Liver (tissue), 9 donors: ENCODE results near the gene SYNC. TPM values are rescaled to one million over a fixed set of nuclear protein-coding genes. Genes with fewer than 3 reads are reported as not detected.

ENCODE experiments used
- DNase-seq: peaks from one replicate; pipeline ENCODE4 v3.0.0-alpha.2; 2017; ENCODE audit warnings: low spot score
- H3K27ac ChIP-seq, 2 donors: one replicate each; pipeline ENCODE4 v1.7.0; 2013; ENCODE audit warnings: inconsistent platforms in 2 of 2, low read length in 2 of 2, control low read depth in 1 of 2, low read depth in 1 of 2, mild to moderate bottlenecking in 1 of 2
- H3K27me3 ChIP-seq, 4 donors: one replicate each; pipeline versions ENCODE4 v1.6.1 to v1.7.0; 2013; ENCODE audit warnings: low read length in 3 of 4, inconsistent platforms in 1 of 4, mild to moderate bottlenecking in 1 of 4, moderate library complexity in 1 of 4; ENCODE audit not compliant: control insufficient read depth in 4 of 4, insufficient read depth in 4 of 4
- H3K36me3 ChIP-seq, 4 donors: one replicate each; pipeline versions ENCODE4 v1.6.1 to v1.7.0; 2013; ENCODE audit warnings: low read length in 3 of 4, mild to moderate bottlenecking in 3 of 4, low read depth in 1 of 4, moderate library complexity in 1 of 4; ENCODE audit not compliant: control insufficient read depth in 4 of 4, insufficient read depth in 3 of 4
- H3K4me1 ChIP-seq, 4 donors: one replicate each; pipeline versions ENCODE4 v1.6.1 to v1.7.0; 2013; ENCODE audit warnings: low read length in 3 of 4, mild to moderate bottlenecking in 3 of 4, moderate library complexity in 1 of 4; ENCODE audit not compliant: control insufficient read depth in 4 of 4, insufficient read depth in 4 of 4
- H3K4me3 ChIP-seq, 3 donors: one replicate each; pipeline versions ENCODE4 v1.6.1 to v1.7.0; 2013; ENCODE audit warnings: low read length in 3 of 3, control low read depth in 1 of 3, low read depth in 1 of 3, mild to moderate bottlenecking in 1 of 3
- H3K9ac ChIP-seq, 2 donors: one replicate each; pipeline ENCODE4 v1.7.0; 2013; ENCODE audit warnings: low read length in 2 of 2, mild to moderate bottlenecking in 2 of 2, moderate library complexity in 2 of 2, control low read depth in 1 of 2, low read depth in 1 of 2
- H3K9me3 ChIP-seq, 4 donors: one replicate each; pipeline versions ENCODE4 v1.6.1 to v1.7.0; 2013; ENCODE audit warnings: low read length in 3 of 4; ENCODE audit not compliant: control insufficient read depth in 4 of 4
- EGR1 ChIP-seq, 2 donors: IDR thresholded peaks; 2 replicates each; pipeline ENCODE4 v1.6.1; 2016 to 2018; ENCODE audit warnings: antibody characterized with exemption in 2 of 2, low read depth in 2 of 2
- FOXA1 ChIP-seq: IDR thresholded peaks from 2 replicates; pipeline ENCODE4 v1.6.1; 2016; ENCODE audit warnings: antibody characterized with exemption
- FOXA2 ChIP-seq: IDR thresholded peaks from 2 replicates; pipeline ENCODE4 v1.6.1; 2016; ENCODE audit warnings: antibody characterized with exemption
- HNF4A ChIP-seq, 2 donors: conservative IDR thresholded peaks; 2 replicates each; pipeline ENCODE4 v1.6.1; 2016; ENCODE audit warnings: antibody characterized with exemption in 2 of 2, mild to moderate bottlenecking in 2 of 2
- HNF4G ChIP-seq: IDR thresholded peaks from 2 replicates; pipeline ENCODE4 v1.6.1; 2016; ENCODE audit warnings: antibody characterized with exemption
- JUND ChIP-seq, 2 donors: IDR thresholded peaks; 2 replicates each; pipeline ENCODE4 v1.6.1; 2016; ENCODE audit warnings: antibody characterized with exemption in 2 of 2
- NR2F2 ChIP-seq: IDR thresholded peaks from 2 replicates; pipeline ENCODE4 v1.6.1; 2016; ENCODE audit warnings: antibody characterized with exemption
- RAD21 ChIP-seq, 2 donors: IDR thresholded peaks; 2 replicates each; pipeline ENCODE4 v1.6.1; 2016; ENCODE audit warnings: antibody characterized with exemption in 2 of 2, mild to moderate bottlenecking in 2 of 2
- RXRA ChIP-seq, 2 donors: IDR thresholded peaks; 2 replicates each; pipeline ENCODE4 v1.6.1; 2017 to 2018; ENCODE audit warnings: antibody characterized with exemption in 2 of 2, mild to moderate bottlenecking in 1 of 2
- SP1 ChIP-seq: IDR thresholded peaks from 2 replicates; pipeline ENCODE4 v1.6.1; 2018; ENCODE audit warnings: antibody characterized with exemption, mild to moderate bottlenecking
- TAF1 ChIP-seq: conservative IDR thresholded peaks from 2 replicates; pipeline ENCODE4 v1.6.1; 2016; ENCODE audit warnings: antibody characterized with exemption, mild to moderate bottlenecking
- WGBS: extraction: QIAGEN DNeasy Blood & Tissue Kit; methylation state at CpG from one replicate; pipeline ENCODE4 v1.1.7; 2013; 5-methylcytosine and 5-hydroxymethylcytosine counted together
- polyA plus RNA-seq, 2 donors: library from polyadenylated mRNA; stranded (reverse) in 1 of 2; unstranded in 1 of 2; fragments of 200-250 nt in 1 of 2; fragments of >200 nt in 1 of 2; fragmentation: Nextera tagmentation in 1 of 2; extraction: Ambion mirVana in 1 of 2; gene quantifications; one replicate each; pipeline versions ENCODE4 v1.2.1 to v1.2.3, GENCODE V29; 2013 to 2015
- total RNA-seq, 2 donors: library from RNA; depleted of rRNA; stranded (reverse); fragments of >200 nt; gene quantifications; one replicate each; pipeline ENCODE4 v1.2.3, GENCODE V29; 2014
- TF ChIP-seq, protein P1 (sequence below): IDR thresholded peaks from 2 replicates; pipeline ENCODE4 v1.6.1; 2016; ENCODE audit warnings: antibody characterized with exemption
- TF ChIP-seq, protein P2 (sequence below): IDR thresholded peaks from 2 replicates; pipeline ENCODE4 v1.6.1; 2016; ENCODE audit warnings: antibody characterized with exemption, mild to moderate bottlenecking
- TF ChIP-seq, protein P3 (sequence below): fragments of 150-350 bp; IDR thresholded peaks from 2 replicates; pipeline ENCODE4 v1.5.1; 2017; ENCODE audit warnings: improper control_type of control experiment, low read depth, low read length; ENCODE audit not compliant: missing input control
- TF ChIP-seq, protein P4 (sequence below): IDR thresholded peaks from 2 replicates; pipeline ENCODE4 v1.6.1; 2016; ENCODE audit warnings: antibody characterized with exemption
- TF ChIP-seq, protein P5 (sequence below): IDR thresholded peaks from 2 replicates; pipeline ENCODE4 v1.6.1; 2016; ENCODE audit warnings: antibody characterized with exemption
- donor health status: healthy.
- donor health status: healthy.
- donor health status: healthy.
- donor health status: healthy.
- donor health status: healthy.

The SYNC gene
- total and polyA plus RNA-seq, 4 donors = 0.23 to 1.5 (median 0.31) TPM

DNA sequence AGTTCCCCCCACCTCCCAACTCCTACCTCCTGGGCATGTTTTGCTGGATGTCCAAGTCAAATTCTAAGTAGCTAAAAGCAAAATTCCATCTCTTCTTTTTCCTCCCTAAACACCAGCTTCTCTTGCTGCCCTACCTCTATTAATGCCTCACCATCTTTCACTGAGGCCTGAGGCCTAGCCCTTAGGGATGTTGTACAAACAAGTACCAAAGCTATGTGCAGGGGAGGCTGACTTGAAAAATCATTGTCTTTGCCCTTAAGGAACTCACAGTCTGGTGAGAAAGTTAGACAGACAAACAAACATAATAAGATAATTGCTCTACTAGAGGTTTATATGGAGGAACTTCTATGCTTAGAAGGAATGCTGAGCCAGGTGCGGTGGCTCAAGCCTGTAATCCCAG is 25.3 kb upstream of the SYNC start (continued):
- TF ChIP-seq, protein P1, sequence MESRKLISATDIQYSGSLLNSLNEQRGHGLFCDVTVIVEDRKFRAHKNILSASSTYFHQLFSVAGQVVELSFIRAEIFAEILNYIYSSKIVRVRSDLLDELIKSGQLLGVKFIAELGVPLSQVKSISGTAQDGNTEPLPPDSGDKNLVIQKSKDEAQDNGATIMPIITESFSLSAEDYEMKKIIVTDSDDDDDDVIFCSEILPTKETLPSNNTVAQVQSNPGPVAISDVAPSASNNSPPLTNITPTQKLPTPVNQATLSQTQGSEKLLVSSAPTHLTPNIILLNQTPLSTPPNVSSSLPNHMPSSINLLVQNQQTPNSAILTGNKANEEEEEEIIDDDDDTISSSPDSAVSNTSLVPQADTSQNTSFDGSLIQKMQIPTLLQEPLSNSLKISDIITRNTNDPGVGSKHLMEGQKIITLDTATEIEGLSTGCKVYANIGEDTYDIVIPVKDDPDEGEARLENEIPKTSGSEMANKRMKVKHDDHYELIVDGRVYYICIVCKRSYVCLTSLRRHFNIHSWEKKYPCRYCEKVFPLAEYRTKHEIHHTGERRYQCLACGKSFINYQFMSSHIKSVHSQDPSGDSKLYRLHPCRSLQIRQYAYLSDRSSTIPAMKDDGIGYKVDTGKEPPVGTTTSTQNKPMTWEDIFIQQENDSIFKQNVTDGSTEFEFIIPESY = no peak
- TF ChIP-seq RXRA (IDR thresholded peaks at IDR 0.05) (no peak), HNF4G (no peak), RAD21 (IDR thresholded peaks at IDR 0.05) (no peak)

DNA sequence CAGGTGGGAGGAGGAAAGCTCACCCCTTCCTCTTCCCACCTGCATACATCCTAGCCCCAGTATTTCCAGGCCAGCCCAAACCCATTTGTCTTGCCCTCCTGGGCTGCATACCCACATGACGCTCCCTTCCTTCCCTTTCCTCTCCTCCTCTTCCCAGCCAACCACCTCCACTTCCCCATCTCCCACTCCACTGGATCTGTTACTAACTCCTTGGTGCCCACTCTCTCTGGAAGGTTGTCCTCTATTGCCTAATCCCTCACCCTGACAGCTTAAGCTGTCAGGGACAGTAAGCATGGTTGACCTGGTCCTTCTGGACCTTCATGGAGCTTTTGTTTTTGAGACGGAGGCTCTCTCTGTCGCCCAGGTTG is 23.0 kb upstream of the SYNC start:
- no peak overlapping the region for H3K27ac ChIP-seq
- H3K27me3 ChIP-seq = no peaks in the 10 kb centered on the region
- no peak for DNase-seq
- TF ChIP-seq, protein P2, sequence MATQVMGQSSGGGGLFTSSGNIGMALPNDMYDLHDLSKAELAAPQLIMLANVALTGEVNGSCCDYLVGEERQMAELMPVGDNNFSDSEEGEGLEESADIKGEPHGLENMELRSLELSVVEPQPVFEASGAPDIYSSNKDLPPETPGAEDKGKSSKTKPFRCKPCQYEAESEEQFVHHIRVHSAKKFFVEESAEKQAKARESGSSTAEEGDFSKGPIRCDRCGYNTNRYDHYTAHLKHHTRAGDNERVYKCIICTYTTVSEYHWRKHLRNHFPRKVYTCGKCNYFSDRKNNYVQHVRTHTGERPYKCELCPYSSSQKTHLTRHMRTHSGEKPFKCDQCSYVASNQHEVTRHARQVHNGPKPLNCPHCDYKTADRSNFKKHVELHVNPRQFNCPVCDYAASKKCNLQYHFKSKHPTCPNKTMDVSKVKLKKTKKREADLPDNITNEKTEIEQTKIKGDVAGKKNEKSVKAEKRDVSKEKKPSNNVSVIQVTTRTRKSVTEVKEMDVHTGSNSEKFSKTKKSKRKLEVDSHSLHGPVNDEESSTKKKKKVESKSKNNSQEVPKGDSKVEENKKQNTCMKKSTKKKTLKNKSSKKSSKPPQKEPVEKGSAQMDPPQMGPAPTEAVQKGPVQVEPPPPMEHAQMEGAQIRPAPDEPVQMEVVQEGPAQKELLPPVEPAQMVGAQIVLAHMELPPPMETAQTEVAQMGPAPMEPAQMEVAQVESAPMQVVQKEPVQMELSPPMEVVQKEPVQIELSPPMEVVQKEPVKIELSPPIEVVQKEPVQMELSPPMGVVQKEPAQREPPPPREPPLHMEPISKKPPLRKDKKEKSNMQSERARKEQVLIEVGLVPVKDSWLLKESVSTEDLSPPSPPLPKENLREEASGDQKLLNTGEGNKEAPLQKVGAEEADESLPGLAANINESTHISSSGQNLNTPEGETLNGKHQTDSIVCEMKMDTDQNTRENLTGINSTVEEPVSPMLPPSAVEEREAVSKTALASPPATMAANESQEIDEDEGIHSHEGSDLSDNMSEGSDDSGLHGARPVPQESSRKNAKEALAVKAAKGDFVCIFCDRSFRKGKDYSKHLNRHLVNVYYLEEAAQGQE = no peak
- TF ChIP-seq NR2F2 (no peak), HNF4G (no peak), TAF1 (no peak), HNF4A (conservative IDR thresholded peaks at IDR 0.05) (no peak), JUND (IDR thresholded peaks at IDR 0.05) (no peak), EGR1 (IDR thresholded peaks at IDR 0.05; ENCODE audit: low read depth in 2 of 2) (no peak), FOXA2 (no peak), SP1 (no peak), FOXA1 (no peak)
- TF ChIP-seq, protein P3, sequence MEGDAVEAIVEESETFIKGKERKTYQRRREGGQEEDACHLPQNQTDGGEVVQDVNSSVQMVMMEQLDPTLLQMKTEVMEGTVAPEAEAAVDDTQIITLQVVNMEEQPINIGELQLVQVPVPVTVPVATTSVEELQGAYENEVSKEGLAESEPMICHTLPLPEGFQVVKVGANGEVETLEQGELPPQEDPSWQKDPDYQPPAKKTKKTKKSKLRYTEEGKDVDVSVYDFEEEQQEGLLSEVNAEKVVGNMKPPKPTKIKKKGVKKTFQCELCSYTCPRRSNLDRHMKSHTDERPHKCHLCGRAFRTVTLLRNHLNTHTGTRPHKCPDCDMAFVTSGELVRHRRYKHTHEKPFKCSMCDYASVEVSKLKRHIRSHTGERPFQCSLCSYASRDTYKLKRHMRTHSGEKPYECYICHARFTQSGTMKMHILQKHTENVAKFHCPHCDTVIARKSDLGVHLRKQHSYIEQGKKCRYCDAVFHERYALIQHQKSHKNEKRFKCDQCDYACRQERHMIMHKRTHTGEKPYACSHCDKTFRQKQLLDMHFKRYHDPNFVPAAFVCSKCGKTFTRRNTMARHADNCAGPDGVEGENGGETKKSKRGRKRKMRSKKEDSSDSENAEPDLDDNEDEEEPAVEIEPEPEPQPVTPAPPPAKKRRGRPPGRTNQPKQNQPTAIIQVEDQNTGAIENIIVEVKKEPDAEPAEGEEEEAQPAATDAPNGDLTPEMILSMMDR = no peak
- TF ChIP-seq, protein P4, sequence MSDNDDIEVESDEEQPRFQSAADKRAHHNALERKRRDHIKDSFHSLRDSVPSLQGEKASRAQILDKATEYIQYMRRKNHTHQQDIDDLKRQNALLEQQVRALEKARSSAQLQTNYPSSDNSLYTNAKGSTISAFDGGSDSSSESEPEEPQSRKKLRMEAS = no peak
- TF ChIP-seq, protein P1 = no peak
- TF ChIP-seq, protein P5, sequence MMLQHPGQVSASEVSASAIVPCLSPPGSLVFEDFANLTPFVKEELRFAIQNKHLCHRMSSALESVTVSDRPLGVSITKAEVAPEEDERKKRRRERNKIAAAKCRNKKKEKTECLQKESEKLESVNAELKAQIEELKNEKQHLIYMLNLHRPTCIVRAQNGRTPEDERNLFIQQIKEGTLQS = no peak
- no peaks in the 10 kb centered on the region for H3K4me1 ChIP-seq
- 86% methylated on average over 3 of the region's 3 CpGs for whole genome bisulfite sequencing
- no peak overlapping the region for H3K4me3 ChIP-seq
- H3K36me3 ChIP-seq = no peaks in the 10 kb centered on the region
- no peak overlapping the region for H3K9ac ChIP-seq
- H3K9me3 ChIP-seq = no peaks in the 10 kb centered on the region
